H9 (cell line): ENCODE results near the gene YEATS4. TPM values are rescaled to one million over a fixed set of nuclear protein-coding genes. Genes with fewer than 3 reads are reported as not detected.

Experiments used
- DNase-seq: peaks from one replicate; pipeline ENCODE4 v3.0.0-alpha.2; 2017
- H2AFZ ChIP-seq: one replicate; pipeline ENCODE4 v1.6.1; 2013; ENCODE audit warnings: mild to moderate bottlenecking, low read length, control low read depth, moderate library complexity
- H2AK5ac ChIP-seq: 2 replicates; pipeline ENCODE4 v1.6.1; 2013; ENCODE audit warnings: low read length, control low read depth, mixed read lengths; ENCODE audit not compliant: insufficient read length
- H2BK120ac ChIP-seq: one replicate; pipeline ENCODE4 v1.6.1; 2013; ENCODE audit warnings: low read depth, mild to moderate bottlenecking, low read length, control low read depth, inconsistent platforms; ENCODE audit not compliant: poor library complexity, severe bottlenecking
- H2BK12ac ChIP-seq: 2 replicates; pipeline ENCODE4 v1.6.1; 2013; ENCODE audit warnings: low read length, control low read depth, mixed read lengths, low read depth; ENCODE audit not compliant: insufficient read length
- H2BK15ac ChIP-seq: 2 replicates; pipeline ENCODE4 v1.6.1; 2013; ENCODE audit warnings: low read depth, low read length, control low read depth
- H2BK20ac ChIP-seq: one replicate; pipeline ENCODE4 v1.6.1; 2013; ENCODE audit warnings: low read depth, mild to moderate bottlenecking, low read length, control low read depth, inconsistent platforms; ENCODE audit not compliant: poor library complexity, severe bottlenecking
- H2BK5ac ChIP-seq: 2 replicates; pipeline ENCODE4 v1.6.1; 2013; ENCODE audit warnings: low read length, control low read depth, mixed read lengths; ENCODE audit not compliant: insufficient read length
- H3K14ac ChIP-seq: 2 replicates; pipeline ENCODE4 v1.6.1; 2013; ENCODE audit warnings: low read length, control low read depth; ENCODE audit not compliant: insufficient read depth
- H3K18ac ChIP-seq: 2 replicates; pipeline ENCODE4 v1.6.1; 2013; ENCODE audit warnings: low read depth, mild to moderate bottlenecking, mixed read lengths, low read length, control low read depth; ENCODE audit not compliant: insufficient read length
- H3K23ac ChIP-seq: 2 replicates; pipeline ENCODE4 v1.6.1; 2013; ENCODE audit warnings: low read length, control low read depth, mixed read lengths, low read depth; ENCODE audit not compliant: insufficient read length
- H3K23me2 ChIP-seq: 2 replicates; pipeline ENCODE4 v1.6.1; 2013; ENCODE audit warnings: low read depth, mild to moderate bottlenecking, mixed read lengths, low read length, control low read depth; ENCODE audit not compliant: insufficient read length, poor library complexity, severe bottlenecking
- H3K27ac ChIP-seq: 2 replicates; pipeline ENCODE4 v1.5.1; 2013; ENCODE audit warnings: low read length, control low read depth, mixed read lengths, low read depth; ENCODE audit not compliant: insufficient read length
- H3K27me3 ChIP-seq: 2 replicates; pipeline ENCODE4 v1.6.1; 2013; ENCODE audit warnings: low read length, control low read depth, inconsistent platforms; ENCODE audit not compliant: insufficient read depth
- H3K4ac ChIP-seq: 2 replicates; pipeline ENCODE4 v1.6.1; 2013; ENCODE audit warnings: low read depth, mild to moderate bottlenecking, control low read depth, inconsistent platforms, low read length, moderate library complexity
- H3K4me1 ChIP-seq: 2 replicates; pipeline ENCODE4 v1.6.1; 2013; ENCODE audit warnings: low read length, control low read depth, inconsistent platforms; ENCODE audit not compliant: insufficient read depth
- H3K4me2 ChIP-seq: 2 replicates; pipeline ENCODE4 v1.6.1; 2013; ENCODE audit warnings: low read length, control low read depth, mixed read lengths; ENCODE audit not compliant: insufficient read length, insufficient read depth
- H3K56ac ChIP-seq: 2 replicates; pipeline ENCODE4 v1.6.1; 2013; ENCODE audit warnings: low read depth, mild to moderate bottlenecking, mixed read lengths, low read length, control low read depth; ENCODE audit not compliant: insufficient read length
- H3K79me1 ChIP-seq: 2 replicates; pipeline ENCODE4 v1.6.1; 2013; ENCODE audit warnings: low read depth, mild to moderate bottlenecking, moderate library complexity, low read length, control low read depth, inconsistent platforms; ENCODE audit not compliant: insufficient read depth, poor library complexity, severe bottlenecking
- H3K79me2 ChIP-seq: 2 replicates; pipeline ENCODE4 v1.6.1; 2013; ENCODE audit warnings: low read length, control low read depth, inconsistent platforms; ENCODE audit not compliant: insufficient read depth
- H3K9ac ChIP-seq: 2 replicates; pipeline ENCODE4 v1.6.1; 2013; ENCODE audit warnings: low read length, control low read depth, mixed read lengths; ENCODE audit not compliant: insufficient read length; ENCODE audit errors: extremely low read depth
- H3K9me3 ChIP-seq: one replicate; pipeline ENCODE4 v1.6.1; 2013; ENCODE audit warnings: low read depth, low read length, inconsistent platforms; ENCODE audit not compliant: control insufficient read depth
- H3T11ph ChIP-seq: one replicate; pipeline ENCODE4 v1.6.1; 2013; ENCODE audit warnings: mild to moderate bottlenecking, low read length, control low read depth, inconsistent platforms
- H4K20me1 ChIP-seq: one replicate; pipeline ENCODE4 v1.6.1; 2013; ENCODE audit not compliant: control insufficient read depth, insufficient read length, insufficient read depth
- H4K5ac ChIP-seq: 2 replicates; pipeline ENCODE4 v1.6.1; 2013; ENCODE audit warnings: low read depth, mild to moderate bottlenecking, mixed read lengths, low read length, control low read depth; ENCODE audit not compliant: insufficient read length
- H4K8ac ChIP-seq: replicated peaks from 2 replicates; pipeline ENCODE4 v1.6.1; 2013; ENCODE audit warnings: low read length, control low read depth, mixed read lengths, low read depth; ENCODE audit not compliant: insufficient read length
- H4K91ac ChIP-seq: 2 replicates; pipeline ENCODE4 v1.6.1; 2013; ENCODE audit warnings: low read depth, mild to moderate bottlenecking, moderate library complexity, mixed read lengths, low read length, control low read depth; ENCODE audit not compliant: insufficient read length
- H3K27ac Mint-ChIP-seq, 3 experiments: 2 replicates in 2 of 3; 3 replicates in 1 of 3; pipeline ENCODE4 v1.8.0; 2020 to 2021; ENCODE audit warnings: mixed read lengths in 3 of 3, mild to moderate bottlenecking in 1 of 3, moderate library complexity in 1 of 3
- H3K27me3 Mint-ChIP-seq: 2 replicates; pipeline ENCODE4 v1.8.0; 2021; ENCODE audit warnings: low read depth, mild to moderate bottlenecking, moderate library complexity, mixed read lengths
- H3K36me3 Mint-ChIP-seq, 3 experiments: 2 replicates in 2 of 3; 3 replicates in 1 of 3; pipeline ENCODE4 v1.8.0; 2020 to 2021; ENCODE audit warnings: low read depth in 3 of 3, mixed read lengths in 3 of 3; ENCODE audit not compliant: insufficient read depth in 1 of 3
- H3K4me1 Mint-ChIP-seq, 2 experiments: 2 replicates each; pipeline ENCODE4 v1.8.0; 2020; ENCODE audit warnings: mixed read lengths in 2 of 2
- H3K4me3 Mint-ChIP-seq, 2 experiments: 2 replicates in 1 of 2; 3 replicates in 1 of 2; pipeline ENCODE4 v1.8.0; 2020 to 2021; ENCODE audit warnings: mild to moderate bottlenecking in 2 of 2, mixed read lengths in 2 of 2, moderate library complexity in 1 of 2
- H3K9me3 Mint-ChIP-seq, 2 experiments: 2 replicates in 1 of 2; 3 replicates in 1 of 2; pipeline ENCODE4 v1.8.0; 2020; ENCODE audit warnings: mild to moderate bottlenecking in 2 of 2, mixed read lengths in 2 of 2, moderate library complexity in 1 of 2
- WGBS: extraction: QIAGEN DNeasy Blood & Tissue Kit; methylation state at CpG from one replicate; pipeline ENCODE4 v1.1.7; 2013; ENCODE audit warnings: missing lambda C conversion rate, low lambda C conversion rate, mixed read lengths; ENCODE audit not compliant: insufficient read length; ENCODE audit errors: extremely low coverage; 5-methylcytosine and 5-hydroxymethylcytosine counted together
- total RNA-seq: library from RNA; stranded (reverse); gene quantifications from 2 replicates; pipeline ENCODE4 v1.2.1, GENCODE V29; 2021
- TF ChIP-seq, protein P1 (sequence below): fragments of 200-600 bp; sonication (generic); conservative IDR thresholded peaks from 3 replicates; pipeline ENCODE4 v1.8.0; 2021; ENCODE audit warnings: antibody characterized with exemption, mild to moderate bottlenecking

Gene YEATS4
- total RNA-seq, 1 experiment from 2014 or later: 35.6 TPM

DNA sequence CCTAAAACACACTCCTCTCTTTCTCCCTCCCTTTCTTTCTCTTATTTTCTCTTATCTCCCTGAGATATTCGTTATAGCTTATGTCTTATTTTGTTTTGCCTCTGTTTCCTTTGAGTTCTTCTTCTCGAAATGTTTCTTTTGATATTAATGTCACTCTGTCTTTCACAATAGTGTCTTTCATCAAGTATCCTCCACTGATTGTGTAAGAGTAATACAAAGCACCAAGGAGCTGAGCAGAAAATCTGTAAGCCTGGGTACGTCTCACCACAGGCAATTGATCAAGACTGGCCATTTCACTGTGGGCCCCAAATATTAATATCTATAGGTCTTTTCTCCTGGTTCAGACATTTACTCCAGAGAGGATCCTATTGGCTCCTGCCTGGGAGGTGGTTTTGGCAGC lies 16.2 kb upstream of the YEATS4 start:
- Mint-ChIP-seq H3K27me3 (no peaks in the 10 kb centered on the region; the same call in 1 of the 2 replicates), H3K4me1 (peaks cover 2 to 6% of the 10 kb centered on the region in 2 experiments; a peak in 3 of 4 replicates), H3K36me3 (no peaks in the 10 kb centered on the region), H3K4me3 (no peak overlapping the region), H3K27ac (no peak overlapping the region), H3K9me3 (no peaks in the 10 kb centered on the region)
- H4K20me1 ChIP-seq: no peaks in the 10 kb centered on the region
- H3K27ac ChIP-seq: no peak overlapping the region
- H3K23me2 ChIP-seq: no peaks in the 10 kb centered on the region
- no peaks in the 10 kb centered on the region for H3K79me1 ChIP-seq
- DNase-seq: no peak
- no peak overlapping the region for H3K14ac ChIP-seq
- no peak overlapping the region for H2BK15ac ChIP-seq
- H4K8ac ChIP-seq: no peak overlapping the region
- H3K4me2 ChIP-seq: no peak overlapping the region
- WGBS: no CpG with 5 or more reads among the region's 3 CpGs
- no peak overlapping the region for H2BK20ac ChIP-seq
- H4K5ac ChIP-seq: no peak overlapping the region
- H2BK5ac ChIP-seq: no peak overlapping the region
- H3K4me1 ChIP-seq: no peaks in the 10 kb centered on the region
- H3K18ac ChIP-seq: no peak overlapping the region
- H3K4ac ChIP-seq: no peak overlapping the region
- no peak overlapping the region for H2BK12ac ChIP-seq
- no peak overlapping the region for H4K91ac ChIP-seq
- no peaks in the 10 kb centered on the region for H3K79me2 ChIP-seq
- H3K23ac ChIP-seq: no peak overlapping the region
- H3T11ph ChIP-seq: no peak overlapping the region
- TF ChIP-seq, protein P1, sequence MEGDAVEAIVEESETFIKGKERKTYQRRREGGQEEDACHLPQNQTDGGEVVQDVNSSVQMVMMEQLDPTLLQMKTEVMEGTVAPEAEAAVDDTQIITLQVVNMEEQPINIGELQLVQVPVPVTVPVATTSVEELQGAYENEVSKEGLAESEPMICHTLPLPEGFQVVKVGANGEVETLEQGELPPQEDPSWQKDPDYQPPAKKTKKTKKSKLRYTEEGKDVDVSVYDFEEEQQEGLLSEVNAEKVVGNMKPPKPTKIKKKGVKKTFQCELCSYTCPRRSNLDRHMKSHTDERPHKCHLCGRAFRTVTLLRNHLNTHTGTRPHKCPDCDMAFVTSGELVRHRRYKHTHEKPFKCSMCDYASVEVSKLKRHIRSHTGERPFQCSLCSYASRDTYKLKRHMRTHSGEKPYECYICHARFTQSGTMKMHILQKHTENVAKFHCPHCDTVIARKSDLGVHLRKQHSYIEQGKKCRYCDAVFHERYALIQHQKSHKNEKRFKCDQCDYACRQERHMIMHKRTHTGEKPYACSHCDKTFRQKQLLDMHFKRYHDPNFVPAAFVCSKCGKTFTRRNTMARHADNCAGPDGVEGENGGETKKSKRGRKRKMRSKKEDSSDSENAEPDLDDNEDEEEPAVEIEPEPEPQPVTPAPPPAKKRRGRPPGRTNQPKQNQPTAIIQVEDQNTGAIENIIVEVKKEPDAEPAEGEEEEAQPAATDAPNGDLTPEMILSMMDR: no peak
- H3K56ac ChIP-seq: no peak overlapping the region
- H3K9ac ChIP-seq: no peak overlapping the region
- H3K27me3 ChIP-seq: no peaks in the 10 kb centered on the region
- H3K9me3 ChIP-seq: no peaks in the 10 kb centered on the region
- H2AFZ ChIP-seq: no peak overlapping the region
- H2BK120ac ChIP-seq: no peak overlapping the region
- H2AK5ac ChIP-seq: no peak overlapping the region
